HG03432 (cell line): ENCODE measurements around the gene PHLDA3.

Experiments
- ATAC-seq: cut with Tn5 transposase; IDR thresholded peaks from one replicate; pipeline ENCODE4 v1.9.1; 2021; ENCODE audit warnings: mild to moderate bottlenecking, moderate library complexity; ENCODE audit not compliant: unreplicated experiment

Gene PHLDA3

DNA sequence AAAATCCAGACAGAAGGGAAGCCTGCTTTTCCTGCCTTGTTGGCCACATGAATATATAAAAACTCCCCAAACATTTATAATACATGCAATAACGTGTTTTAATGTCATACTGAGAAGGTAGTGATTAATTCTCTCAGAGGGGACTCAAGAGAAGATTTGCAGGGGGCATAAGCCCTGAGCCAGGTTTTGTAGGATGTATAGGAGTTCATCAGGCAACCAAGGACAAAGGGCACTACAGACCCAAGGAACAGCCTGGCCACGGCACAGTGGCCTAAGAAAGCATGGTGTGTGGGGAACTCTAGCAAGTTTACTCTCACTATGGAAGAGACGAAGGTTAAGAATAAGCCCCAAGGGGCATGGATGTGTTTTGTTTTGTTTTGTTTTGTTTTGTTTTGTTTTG lies 32.0 kb downstream of the PHLDA3 start:
- ATAC-seq, result no peak

- ATAC-seq, result no peak
These were observed 32.6 kb downstream of the PHLDA3 start for GRCh38 chr1:201436393-201436792.

DNA sequence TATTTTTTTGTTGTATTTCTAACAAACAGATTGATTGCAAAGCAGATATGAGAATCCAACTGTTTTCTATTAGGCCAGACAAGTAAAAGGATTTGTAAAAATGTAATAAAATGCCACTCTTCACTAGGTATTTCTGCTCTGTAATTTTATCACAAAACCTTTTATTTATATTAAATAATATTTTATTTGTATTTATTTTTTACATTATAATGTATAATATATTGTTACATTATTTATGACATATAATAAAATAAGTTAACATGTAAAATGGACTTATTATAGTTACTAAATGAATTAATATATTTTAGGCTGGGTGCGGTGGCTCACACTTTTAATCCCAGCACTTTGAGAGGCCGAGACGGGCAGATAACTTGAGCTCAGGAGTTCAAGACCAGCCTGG lies 34.7 kb downstream of the PHLDA3 start:
- ATAC-seq, result no peak

- no peak for ATAC-seq
These were observed 35.4 kb downstream of the PHLDA3 start for GRCh38 chr1:201433609-201434008.

DNA sequence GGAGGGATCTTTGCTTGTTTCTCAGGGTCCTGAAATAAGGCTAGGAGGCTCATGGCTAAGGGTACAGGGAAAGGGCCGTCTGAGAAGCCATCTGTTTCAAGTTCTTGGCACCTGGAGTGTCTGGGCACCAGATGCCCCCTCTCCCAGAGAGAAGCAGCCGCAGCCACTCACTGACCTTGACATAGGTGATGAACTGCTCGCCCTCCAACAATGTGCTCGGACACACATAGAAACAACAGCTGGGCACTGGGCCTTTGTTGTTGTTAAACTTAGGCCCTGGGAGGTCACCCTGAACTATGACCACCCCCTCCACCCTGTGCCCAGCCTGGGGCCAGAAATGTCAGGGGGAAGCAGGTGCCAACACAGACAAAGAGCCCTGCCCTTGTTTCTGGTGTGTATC lies 38.2 kb downstream of the PHLDA3 start:
- ATAC-seq, result no peak

DNA sequence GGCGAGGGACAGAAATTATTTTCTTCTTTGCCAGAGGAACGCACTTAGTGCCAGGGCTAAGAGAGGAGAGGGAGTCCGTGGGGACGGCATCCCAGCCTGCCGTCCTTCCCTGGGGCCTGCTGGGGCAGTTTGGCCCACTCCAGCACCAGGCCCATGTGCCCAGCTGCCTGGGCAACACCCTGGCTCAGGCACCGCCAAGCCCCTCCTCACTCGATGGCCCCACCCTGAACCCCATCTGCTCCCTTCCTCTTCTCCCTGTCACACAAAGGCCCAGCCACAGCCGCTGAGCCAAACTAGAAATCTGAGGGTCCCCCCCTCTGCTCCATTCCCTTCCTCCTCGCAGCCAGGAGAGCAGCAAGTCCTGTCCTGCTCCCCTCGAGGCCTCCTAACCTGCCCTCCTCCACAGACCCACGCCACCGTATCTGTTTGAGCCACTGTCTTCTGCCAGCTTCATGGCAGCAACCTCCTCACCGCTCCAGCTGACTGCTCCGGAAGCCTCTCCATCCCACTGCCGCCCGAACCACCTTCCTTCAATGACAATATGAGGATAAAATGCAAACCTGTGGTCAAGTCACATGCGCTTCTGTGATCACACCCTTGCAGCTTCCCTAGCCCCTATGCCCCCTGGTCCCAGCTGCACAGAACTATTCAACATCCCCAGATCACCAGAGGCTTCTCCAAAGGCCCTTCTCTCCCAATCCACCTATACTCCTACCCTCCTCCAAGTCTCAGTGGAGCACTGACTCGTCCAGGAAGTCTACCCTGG lies 39.1 kb downstream of the PHLDA3 start:
- ATAC-seq, result no peak

- no peak for ATAC-seq
These were observed 41.0 kb downstream of the PHLDA3 start for GRCh38 chr1:201427963-201428362.

DNA sequence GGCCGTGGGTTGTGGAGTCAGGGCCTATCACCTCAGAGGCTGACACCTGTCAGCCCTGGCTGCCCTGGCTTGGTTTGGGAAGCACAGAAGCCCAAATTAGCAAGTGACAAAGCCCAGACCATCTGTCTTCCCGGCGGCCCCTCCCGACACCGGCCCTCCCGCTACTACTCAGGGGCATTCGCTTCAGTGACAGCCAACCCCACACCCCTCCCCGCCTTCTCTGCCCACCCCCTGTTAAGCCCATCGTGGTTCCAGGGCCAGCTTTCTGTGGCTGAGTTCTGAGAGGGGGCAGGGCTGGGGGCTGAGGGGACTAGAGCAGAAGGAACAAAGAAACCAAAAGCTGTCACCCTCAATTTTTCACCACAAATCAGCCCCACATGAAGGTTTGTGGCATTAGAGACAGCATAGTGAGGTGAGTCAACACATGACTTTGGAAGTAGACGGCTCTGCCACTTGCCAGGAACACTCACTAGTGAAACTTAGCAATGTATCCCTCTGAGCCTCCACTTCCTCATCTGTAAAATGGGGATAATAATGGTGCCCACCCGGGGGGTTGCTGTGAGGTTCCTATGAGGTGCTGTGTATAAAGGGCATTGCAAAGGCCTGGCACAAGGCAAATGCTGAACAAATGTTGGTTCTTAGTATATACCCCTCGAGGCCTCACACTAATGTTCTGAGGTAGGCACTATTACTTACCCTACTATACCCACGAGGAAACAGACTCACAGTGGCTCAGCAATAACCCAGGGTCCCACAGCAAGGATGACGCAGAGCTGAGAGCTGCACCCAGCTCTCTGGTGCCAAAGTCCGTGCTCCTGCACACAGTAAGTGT lies 42.3 kb downstream of the PHLDA3 start:
- no peak for ATAC-seq

DNA sequence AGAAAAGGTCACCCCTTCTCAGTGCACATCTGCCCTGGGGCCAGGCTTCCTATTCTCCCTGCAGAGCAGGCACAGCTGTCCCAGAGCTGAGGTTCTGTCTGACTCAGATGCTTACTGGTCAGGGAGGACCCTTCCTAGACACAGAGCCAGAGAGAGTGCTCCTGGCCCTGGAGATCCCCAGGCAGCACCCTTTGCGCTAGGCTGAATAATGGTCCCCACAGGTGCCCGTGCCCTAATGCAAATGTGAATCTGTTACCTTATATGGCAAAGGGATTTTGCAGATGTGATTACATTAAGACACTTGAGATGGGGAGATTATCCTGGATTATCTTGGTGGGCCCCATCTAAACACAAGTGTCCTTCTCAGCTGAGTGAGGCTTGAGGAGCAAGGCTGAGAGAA lies 44.8 kb downstream of the PHLDA3 start:
- no peak for ATAC-seq

GRCh38 chr1:201423655-201424054 lies 45.3 kb downstream of the PHLDA3 start:
- no peak for ATAC-seq

DNA sequence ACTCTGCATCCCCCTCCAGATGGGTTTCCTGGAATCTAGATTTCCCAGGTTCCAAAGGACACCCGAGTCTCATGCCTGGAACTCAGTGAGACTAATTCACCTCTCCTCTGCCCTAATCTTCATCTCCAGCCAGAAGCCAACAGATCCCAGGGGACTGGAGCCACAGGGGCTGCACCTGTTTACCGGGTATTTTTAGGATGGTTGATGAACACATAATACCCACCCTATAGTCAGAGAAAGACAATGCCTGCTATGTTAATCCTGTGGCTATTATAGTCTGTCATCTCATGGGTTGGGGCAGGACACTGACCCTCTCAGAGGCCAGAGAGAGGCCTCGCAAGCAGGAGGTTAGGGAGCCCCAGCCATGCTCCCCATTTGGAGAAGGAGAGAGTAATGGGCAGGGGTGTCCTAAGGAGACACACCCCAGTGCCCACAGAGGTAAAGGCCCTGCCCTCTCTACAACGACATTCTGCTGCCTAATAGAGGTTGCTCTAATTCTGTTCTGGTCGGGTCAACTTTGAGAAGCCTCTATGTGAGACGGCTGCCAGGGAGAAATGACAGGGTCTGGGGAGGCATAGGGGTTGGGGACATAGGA lies 46.5 kb downstream of the PHLDA3 start:
- no peak for ATAC-seq

DNA sequence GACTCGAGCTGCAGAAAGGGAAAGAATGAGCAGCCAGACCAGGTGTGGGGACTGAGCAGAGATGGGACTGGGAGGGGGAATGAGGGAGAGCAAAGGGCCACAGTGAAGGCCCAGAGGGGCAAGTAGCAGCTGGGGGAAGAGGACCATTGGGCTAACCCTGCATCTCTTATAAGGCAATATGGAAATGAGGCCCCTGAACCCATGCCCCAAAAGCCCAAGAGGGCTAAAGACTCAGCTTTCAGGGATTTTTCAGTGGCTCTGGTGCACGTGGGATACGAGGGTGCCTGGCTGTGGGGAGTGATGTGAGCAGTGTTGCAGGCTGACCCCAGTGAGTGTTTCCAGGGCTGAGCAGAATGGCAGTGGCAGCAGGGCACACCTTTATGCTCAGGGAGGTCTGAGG lies 47.0 kb downstream of the PHLDA3 start:
- no peak for ATAC-seq

- no peak for ATAC-seq
These were observed 47.9 kb downstream of the PHLDA3 start for GRCh38 chr1:201421041-201421440.

DNA sequence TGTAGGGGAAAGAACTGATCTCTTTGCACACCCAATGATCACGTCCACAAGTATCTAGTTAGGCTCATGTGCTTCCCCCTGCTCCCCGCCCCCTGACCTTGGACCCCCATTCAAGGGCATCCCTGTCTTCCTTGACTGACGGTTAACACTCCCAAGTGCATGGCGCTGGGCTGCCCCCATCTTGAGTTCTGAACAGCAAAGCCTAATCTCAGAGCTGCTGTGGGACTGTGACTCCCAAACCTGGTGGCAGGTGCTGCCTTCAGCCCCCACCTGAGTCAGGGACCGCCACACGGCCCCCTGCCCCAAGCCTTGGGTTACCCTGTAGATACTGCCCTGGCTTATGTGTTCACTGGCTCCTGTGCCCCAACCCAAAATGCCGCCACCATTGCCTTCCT lies 48.4 kb downstream of the PHLDA3 start:
- no peak for ATAC-seq

- ATAC-seq, result no peak
These were observed 49.0 kb downstream of the PHLDA3 start for GRCh38 chr1:201419746-201420607.

DNA sequence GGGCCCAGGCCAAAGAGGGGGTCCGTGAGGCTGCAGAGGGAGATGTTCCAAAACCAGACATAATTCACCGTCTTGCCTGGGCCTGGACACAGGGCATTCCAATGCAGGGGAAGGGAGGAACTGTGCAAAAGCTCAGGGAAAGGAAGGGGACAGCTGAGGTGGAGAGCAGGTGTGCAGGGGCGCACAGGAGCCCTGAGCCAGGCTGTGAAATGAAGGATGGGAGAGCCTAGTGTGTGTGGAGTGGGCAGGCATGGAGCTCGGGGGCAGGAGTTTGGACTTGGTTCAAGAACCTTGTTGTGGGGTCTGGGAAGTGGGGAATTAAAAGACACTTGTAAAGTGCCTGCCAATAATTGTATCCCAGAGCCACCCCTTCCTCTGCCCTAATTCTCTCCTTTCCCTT lies 49.7 kb downstream of the PHLDA3 start:
- ATAC-seq, result no peak

- no peak for ATAC-seq
These were observed 50.5 kb downstream of the PHLDA3 start for GRCh38 chr1:201418461-201418860.
